HepG2 (cell line): ENCODE results near the gene ZNF865. TPM values are rescaled to one million over a fixed set of nuclear protein-coding genes. Genes with fewer than 3 reads are reported as not detected.

Experiments
- ATAC-seq: fragments of 200-7000 bp; cut with Tn5 transposase; 3 replicates; pipeline ENCODE4 v1.9.1; 2020; ENCODE audit warnings: mild to moderate bottlenecking, moderate library complexity
- BruUV-seq: library from RNA; stranded (reverse); fragments of 400-500 nt; replicated peaks from 2 replicates; lab custom pipeline; 2021; lab: Mats Ljungman, UMichigan
- CTCF ChIA-PET: fragments of 300-600 bp; formaldehyde crosslinking; extraction: SDS; loops from one replicate; lab custom pipeline; 2021; ENCODE audit warnings: low total read pairs, inconsistent platforms, low intra/inter-chr PET ratio; lab: Yijun Ruan, JAX
- POLR2A ChIA-PET: fragments of 350-600 bp; sonication (Branson Sonifier 250); formaldehyde crosslinking; loops from one replicate; lab custom pipeline; 2020; ENCODE audit warnings: antibody characterized with exemption, inconsistent platforms; lab: Yijun Ruan, JAX
- DNase-seq: peaks from one replicate; pipeline ENCODE4 v3.0.0-alpha.2; 2015; ENCODE audit warnings: low spot score
- FAIRE-seq: peaks from 3 replicates; lab custom pipeline; 2011; peaks lifted over from hg19 to GRCh38; lab: Jason Lieb, UNC
- H2AFZ ChIP-seq: one replicate; pipeline ENCODE4 v1.6.1; 2011; ENCODE audit warnings: low read length, inconsistent platforms
- H3K27ac ChIP-seq: fragments of 300-600 bp; 3 replicates; pipeline ENCODE4 v1.8.0; 2011; ENCODE audit warnings: mixed run types, mild to moderate bottlenecking, mixed read lengths, low read length, inconsistent platforms; ENCODE audit not compliant: insufficient read depth; ENCODE audit errors: extremely low read length
- H3K27me3 ChIP-seq, 2 experiments: fragments of 200-600 bp in 1 of 2; 2 replicates in 1 of 2; 3 replicates in 1 of 2; pipeline versions ENCODE4 v1.6.0 to v1.8.0; 2011; ENCODE audit warnings: low read length in 2 of 2, mild to moderate bottlenecking in 2 of 2, moderate library complexity in 2 of 2, inconsistent platforms in 1 of 2; ENCODE audit not compliant: insufficient read depth in 2 of 2, control insufficient read depth in 1 of 2
- H3K36me3 ChIP-seq, 2 experiments: fragments of 200-600 bp in 1 of 2; replicated peaks in 1 of 2; 2 replicates in 1 of 2; 3 replicates in 1 of 2; pipeline versions ENCODE4 v1.5.1 to v1.8.0; 2011; ENCODE audit warnings: low read length in 2 of 2, inconsistent platforms in 1 of 2; ENCODE audit not compliant: insufficient read depth in 2 of 2, control insufficient read depth in 1 of 2
- H3K4me1 ChIP-seq: 2 replicates; pipeline ENCODE4 v1.5.1; 2012; ENCODE audit warnings: low read length, inconsistent platforms; ENCODE audit not compliant: insufficient read depth
- H3K4me2 ChIP-seq: 2 replicates; pipeline ENCODE4 v1.6.0; 2011; ENCODE audit warnings: low read depth, low read length, inconsistent platforms
- H3K4me3 ChIP-seq, 3 experiments: fragments of 200-600 bp in 1 of 3; sonication (generic), shearing (Covaris generic) in 1 of 3; replicated peaks in 1 of 3; 2 replicates each; pipeline ENCODE4 v1.5.1; 2011 to 2016; ENCODE audit warnings: low read length in 3 of 3, inconsistent platforms in 2 of 3, low read depth in 2 of 3, mild to moderate bottlenecking in 2 of 3, control low read depth in 1 of 3, mixed read lengths in 1 of 3; ENCODE audit not compliant: insufficient read depth in 1 of 3
- H3K79me2 ChIP-seq: one replicate; pipeline ENCODE4 v1.6.1; 2011; ENCODE audit warnings: low read length, inconsistent platforms; ENCODE audit not compliant: insufficient read depth
- H3K9ac ChIP-seq: 2 replicates; pipeline ENCODE4 v1.6.0; 2011; ENCODE audit warnings: mild to moderate bottlenecking, low read depth, low read length, inconsistent platforms; ENCODE audit not compliant: insufficient read depth
- H3K9me3 ChIP-seq: 2 replicates; pipeline ENCODE4 v1.5.1; 2012; ENCODE audit warnings: mild to moderate bottlenecking, low read length
- H4K20me1 ChIP-seq: 2 replicates; pipeline ENCODE4 v1.6.0; 2011; ENCODE audit warnings: inconsistent platforms, mild to moderate bottlenecking, low read length, moderate library complexity; ENCODE audit not compliant: insufficient read depth
- AGO2 ChIP-seq: fragments of 200-400 bp; formaldehyde crosslinking; optimal IDR thresholded peaks from 2 replicates; pipeline ENCODE3; 2017; ENCODE audit warnings: mild to moderate bottlenecking, low read depth, low read length, moderate library complexity
- ATF7 ChIP-seq, 2 experiments: fragments of 450-650 bp in 1 of 2; sonication (generic) in 1 of 2; formaldehyde crosslinking in 1 of 2; IDR thresholded peaks; 2 replicates each; pipeline versions ENCODE4 v1.4.0 to v1.6.1; 2016 to 2020; ENCODE audit warnings: antibody characterized with exemption in 1 of 2, mild to moderate bottlenecking in 1 of 2, missing genetic modification reagents in 1 of 2
- GPBP1L1 ChIP-seq: sonication (generic); formaldehyde crosslinking; IDR thresholded peaks from 2 replicates; pipeline ENCODE4 v1.5.0; 2020; ENCODE audit warnings: mild to moderate bottlenecking, missing genetic modification reagents
- KLF12 ChIP-seq: sonication (generic); formaldehyde crosslinking; IDR thresholded peaks from 2 replicates; pipeline ENCODE4 v1.4.0; 2020; ENCODE audit warnings: missing genetic modification reagents, borderline replicate concordance
- LRRFIP1 ChIP-seq: sonication (generic); formaldehyde crosslinking; conservative IDR thresholded peaks from 2 replicates; pipeline ENCODE4 v1.4.0; 2020; ENCODE audit warnings: missing genetic modification reagents
- MXD3 ChIP-seq: IDR thresholded peaks from 2 replicates; pipeline ENCODE4 v1.6.1; 2016; ENCODE audit warnings: mild to moderate bottlenecking, missing biosample characterization, missing genetic modification reagents
- NBN ChIP-seq: fragments of 450-650 bp; conservative IDR thresholded peaks from 2 replicates; pipeline ENCODE4 v1.6.1; 2017
- STAT5B ChIP-seq: sonication (generic); formaldehyde crosslinking; IDR thresholded peaks from 2 replicates; pipeline ENCODE4 v1.4.0; 2020; ENCODE audit warnings: missing genetic modification reagents
- YY1 ChIP-seq: IDR thresholded peaks from 2 replicates; pipeline ENCODE4 v1.6.1; 2011; ENCODE audit warnings: low read length, low read depth, moderate library complexity, mild to moderate bottlenecking; ENCODE audit not compliant: insufficient read depth, insufficient replicate concordance
- ZFP91 ChIP-seq: sonication (generic); formaldehyde crosslinking; IDR thresholded peaks from 2 replicates; pipeline ENCODE4 v1.9.0; 2022; ENCODE audit warnings: missing genetic modification reagents, mild to moderate bottlenecking, borderline replicate concordance
- ZNF687 ChIP-seq: sonication (generic); formaldehyde crosslinking; IDR thresholded peaks from 2 replicates; pipeline ENCODE4 v1.5.1; 2020; ENCODE audit warnings: mild to moderate bottlenecking, missing genetic modification reagents, moderate library complexity
- WGBS: methylation state at CpG from one replicate; pipeline ENCODE4 v1.1.6; 2017; ENCODE audit warnings: low lambda C conversion rate; 5-methylcytosine and 5-hydroxymethylcytosine counted together
- in situ Hi-C: cut with HindIII; loops from 2 replicates; pipeline ENCODE4 v1.10.0; 2017; ENCODE audit warnings: low pct_unique_long_range_greater_than_20kb; ENCODE audit not compliant: extremely low pct_ligation_motif_present
- intact Hi-C: fragments of 100-400 bp; cut with micrococcal nuclease; formaldehyde crosslinking; loops from one replicate; pipeline ENCODE4 v1.10.0; 2022; ENCODE audit not compliant: unreplicated experiment
- polyA plus RNA-seq, 8 experiments: library from polyadenylated mRNA; depleted of rRNA in 3 of 8; stranded (reverse) in 7 of 8; unstranded in 1 of 8; fragments of >200 nt; fragmentation: Illumina TruSeq in 4 of 8; extraction: Trizol in 4 of 8; gene quantifications; 2 replicates each; pipeline versions ENCODE4 v1.2.1 to v1.2.3, GENCODE V29; 2011 to 2016; ENCODE audit warnings: low read depth in 4 of 8, missing spikeins in 1 of 8, mixed read lengths in 1 of 8; ENCODE audit not compliant: insufficient read depth in 1 of 8
- total RNA-seq, 5 experiments: library from RNA; depleted of rRNA; stranded (reverse); fragments of >200 nt; fragmentation: Illumina TruSeq; extraction: Trizol; gene quantifications; 2 replicates each; pipeline ENCODE4 v1.2.3, GENCODE V29; 2016; ENCODE audit warnings: low read depth in 1 of 5

The ZNF865 gene
- total and polyA plus RNA-seq, 2 of the 13 experiments (the other 11 are each of a cell fraction or from before 2014, with no cell fraction given): 0.93 to 1.0 TPM

GRCh38 chr19:55602104-55603001 lies 3.1 kb upstream of the ZNF865 start:
- H3K27ac ChIP-seq: peak overlapping the region; percentile 98
- BruUV-seq: no TSS peak
- POLR2A ChIA-PET: interaction anchor here (1.2 to 4.9 kb wide), 2 partner anchors 17 to 55 kb away, joined by 3 to 66 read pairs; no protein-coding TSS in a partner anchor
- TF ChIP-seq ATF7 (IDR thresholded peaks at IDR 0.05) (no peak), ATF7 (CRISPR knock-in tag; IDR thresholded peaks at IDR 0.05) (no peak), ZNF687 (CRISPR knock-in tag) (peak; percentile 10; the same call in 1 of the 2 replicates), ZFP91 (CRISPR knock-in tag) (no peak), KLF12 (CRISPR knock-in tag) (no peak), GPBP1L1 (no peak), AGO2 (peak; percentile 37), LRRFIP1 (CRISPR knock-in tag) (no peak), MXD3 (no peak), STAT5B (no peak), NBN (no peak), YY1 (no peak)

More at GRCh38 chr19:55602104-55603001, 3.1 kb upstream of the ZNF865 start:
- Histone ChIP-seq H3K4me3 (no peak overlapping the region), H3K27me3 (no peaks in the 10 kb centered on the region; a peak in 1 of 5 replicates), H3K9me3 (no peaks in the 10 kb centered on the region), H2AFZ (no peak overlapping the region), H3K36me3 (peaks cover 0 to 6% of the 10 kb centered on the region in 2 experiments; a peak in 3 of 5 replicates), H3K9ac (peak overlapping the region; percentile 75; the same call in 1 of the 2 replicates), H3K4me2 (no peak overlapping the region), H3K4me1 (peaks cover 53% of the 10 kb centered on the region), H3K79me2 (peaks cover 12% of the 10 kb centered on the region), H4K20me1 (0 out of 2 replicates have a peak, but pooled peaks cover 6% of the 10 kb centered on the region)
- DNase-seq (no peak), FAIRE-seq (no peak), ATAC-seq (no peak)
- intact Hi-C loops: loop anchor here (10.0 kb wide), 1 partner anchor 48 kb away; no protein-coding TSS in a partner anchor
- CTCF ChIA-PET: no interaction called here
- 95% methylated on average over 32 of the region's 60 CpGs for WGBS
- in situ Hi-C loops: no loop called here
